Neural cell (in vitro differentiated cells): ENCODE results near the gene SUCO.
"Not testable (repeated sequence)": the region's sequence is repeated elsewhere in the genome, so short reads cannot be mapped to it uniquely, and the experiment has no call there.

ENCODE experiments used
- CTCF ChIP-seq: fragments of 450-650 bp; IDR thresholded peaks from 2 replicates; pipeline ENCODE4 v1.5.1; 2014; ENCODE audit warnings: antibody characterized with exemption, mild to moderate bottlenecking, moderate library complexity; ENCODE audit not compliant: poor library complexity, severe bottlenecking
- EP300 ChIP-seq: fragments of 450-650 bp; conservative IDR thresholded peaks from 2 replicates; pipeline ENCODE4 v1.6.1; 2014; ENCODE audit warnings: antibody characterized with exemption, mild to moderate bottlenecking, moderate library complexity; ENCODE audit not compliant: poor library complexity, severe bottlenecking
- MXI1 ChIP-seq: fragments of 450-650 bp; conservative IDR thresholded peaks from 2 replicates; pipeline ENCODE4 v1.6.1; 2014; ENCODE audit warnings: antibody characterized with exemption, mild to moderate bottlenecking; ENCODE audit not compliant: poor library complexity, severe bottlenecking
- POLR2AphosphoS5 ChIP-seq: IDR thresholded peaks from 2 replicates; pipeline ENCODE4 v1.6.1; 2012
- SMC3 ChIP-seq: fragments of 450-650 bp; conservative IDR thresholded peaks from 2 replicates; pipeline ENCODE4 v1.6.1; 2014; ENCODE audit warnings: antibody characterized with exemption, mild to moderate bottlenecking, moderate library complexity; ENCODE audit not compliant: poor library complexity
- TAF1 ChIP-seq: IDR thresholded peaks from 2 replicates; pipeline ENCODE4 v1.6.1; 2012; ENCODE audit warnings: low read depth

DNA sequence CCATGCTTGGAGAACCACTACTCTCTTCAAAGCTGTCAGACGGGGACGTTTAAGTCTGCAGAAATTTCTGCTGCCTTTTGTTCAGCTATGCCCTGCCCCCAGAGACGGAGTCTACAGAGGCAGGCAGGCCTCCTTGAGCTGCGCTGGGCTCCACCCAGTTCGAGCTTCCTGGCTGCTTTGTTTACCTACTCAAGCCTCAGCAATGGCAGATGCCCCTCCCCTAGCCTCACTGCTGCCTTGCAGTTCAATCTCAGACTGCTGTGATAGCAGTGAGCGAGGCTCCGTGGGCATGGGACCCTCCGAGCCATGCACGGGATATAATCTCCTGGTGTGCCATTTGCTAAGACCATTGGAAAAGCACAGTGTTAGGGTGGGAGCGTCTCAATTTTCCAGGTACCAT, 63.8 kb downstream of the SUCO start:
- TF ChIP-seq SMC3, POLR2AphosphoS5, CTCF, EP300, TAF1, MXI1: not testable (repeated sequence)
